ENCODE data around the gene APPBP2.
"Not testable (repeated sequence)": the region's sequence is repeated elsewhere in the genome, so short reads cannot be mapped to it uniquely, and the experiment has no call there.

APPBP2 gene

GRCh38 chr17:60522889-60523626 lies 3.0 kb downstream of the APPBP2 start:
- Mint-ChIP-seq H3K4me3 (peak overlapping the region; percentile 64), H3K36me3 (ENCODE audit: low read depth) (peaks cover 37% of the 10 kb centered on the region), H3K27ac (no peak overlapping the region), H3K4me1 (peaks cover 32% of the 10 kb centered on the region), H3K9me3 (peaks cover 2% of the 10 kb centered on the region), H3K27me3 (ENCODE audit: low read depth, poor library complexity) (no peaks in the 10 kb centered on the region)
- no peak for TF ChIP-seq CTCF (IDR thresholded peaks at IDR 0.05)
- no peak for DNase-seq

GRCh38 chr17:60519795-60520194 lies 6.2 kb downstream of the APPBP2 start:
- peaks cover 52% of the 10 kb centered on the region for H3K36me3 Mint-ChIP-seq (ENCODE audit: low read depth)
- no peak overlapping the region for H3K27ac Mint-ChIP-seq
- TF ChIP-seq CTCF (IDR thresholded peaks at IDR 0.05): no peak
- H3K27me3 Mint-ChIP-seq (ENCODE audit: low read depth, poor library complexity): no peaks in the 10 kb centered on the region
- no peak overlapping the region for H3K4me3 Mint-ChIP-seq
- H3K9me3 Mint-ChIP-seq: no peaks in the 10 kb centered on the region
- peaks cover 25% of the 10 kb centered on the region for H3K4me1 Mint-ChIP-seq
- no peak for DNase-seq

GRCh38 chr17:60515683-60516082 lies 10.4 kb downstream of the APPBP2 start:
- H3K36me3 Mint-ChIP-seq (ENCODE audit: low read depth): peaks cover 75% of the 10 kb centered on the region
- DNase-seq: not testable (repeated sequence)

GRCh38 chr17:60515199-60515598 lies 10.8 kb downstream of the APPBP2 start:
- peaks cover 72% of the 10 kb centered on the region for H3K36me3 Mint-ChIP-seq (ENCODE audit: low read depth)
- not testable (repeated sequence) for DNase-seq; H3K27me3 Mint-ChIP-seq (ENCODE audit: low read depth, poor library complexity); H3K27ac Mint-ChIP-seq; H3K4me3 Mint-ChIP-seq; H3K4me1 Mint-ChIP-seq
- H3K9me3 Mint-ChIP-seq: peaks cover 13% of the 10 kb centered on the region

More at GRCh38 chr17:60515683-60516082, 10.4 kb downstream of the APPBP2 start:
- not testable (repeated sequence) for H3K27ac Mint-ChIP-seq; H3K27me3 Mint-ChIP-seq (ENCODE audit: low read depth, poor library complexity); H3K4me1 Mint-ChIP-seq; H3K4me3 Mint-ChIP-seq
- H3K9me3 Mint-ChIP-seq: peaks cover 13% of the 10 kb centered on the region

GRCh38 chr17:60514500-60514899 lies 11.5 kb downstream of the APPBP2 start:
- peaks cover 13% of the 10 kb centered on the region for H3K9me3 Mint-ChIP-seq
- H3K4me1 Mint-ChIP-seq: no peaks in the 10 kb centered on the region
- DNase-seq: no peak
- no peak for TF ChIP-seq CTCF (IDR thresholded peaks at IDR 0.05)
- H3K36me3 Mint-ChIP-seq (ENCODE audit: low read depth): peaks cover 72% of the 10 kb centered on the region
- H3K4me3 Mint-ChIP-seq: no peak overlapping the region
- no peaks in the 10 kb centered on the region for H3K27me3 Mint-ChIP-seq (ENCODE audit: low read depth, poor library complexity)
- no peak overlapping the region for H3K27ac Mint-ChIP-seq

GRCh38 chr17:60514053-60514452 lies 12.0 kb downstream of the APPBP2 start:
- H3K27me3 Mint-ChIP-seq (ENCODE audit: low read depth, poor library complexity): no peaks in the 10 kb centered on the region
- peaks cover 69% of the 10 kb centered on the region for H3K36me3 Mint-ChIP-seq (ENCODE audit: low read depth)
- no peak overlapping the region for H3K4me3 Mint-ChIP-seq
- H3K27ac Mint-ChIP-seq: no peak overlapping the region
- TF ChIP-seq CTCF (IDR thresholded peaks at IDR 0.05): no peak
- no peaks in the 10 kb centered on the region for H3K4me1 Mint-ChIP-seq
- peaks cover 13% of the 10 kb centered on the region for H3K9me3 Mint-ChIP-seq
- no peak for DNase-seq

- Mint-ChIP-seq H3K4me1 (no peaks in the 10 kb centered on the region), H3K27ac (peak overlapping the region; percentile 62), H3K27me3 (ENCODE audit: low read depth, poor library complexity) (no peaks in the 10 kb centered on the region), H3K36me3 (ENCODE audit: low read depth) (peaks cover 62% of the 10 kb centered on the region), H3K4me3 (no peak overlapping the region), H3K9me3 (peaks cover 13% of the 10 kb centered on the region)
- TF ChIP-seq CTCF (IDR thresholded peaks at IDR 0.05): no peak
- DNase-seq: no peak
Observed at GRCh38 chr17:60513014-60513413, 13.0 kb downstream of the APPBP2 start.

Measured in nephron progenitor cell (in vitro differentiated cells).